Neural cell (in vitro differentiated cells): ENCODE measurements around the gene NOLC1. TPM values are rescaled to one million over a fixed set of nuclear protein-coding genes. Genes with fewer than 3 reads are reported as not detected.

Source experiments
- H2AFZ ChIP-seq: fragments of 200-600, 300-800 bp; sonication (generic), shearing (Covaris generic); 2 replicates; pipeline ENCODE4 v1.6.0; 2014; ENCODE audit warnings: low read depth, mild to moderate bottlenecking, antibody characterized with exemption, low read length, moderate library complexity
- H3F3A ChIP-seq: fragments of 200-600 bp; shearing (Covaris generic); 2 replicates; pipeline ENCODE4 v1.6.1; 2016; ENCODE audit warnings: mild to moderate bottlenecking, moderate library complexity, mixed read lengths, antibody characterized with exemption, low read length; ENCODE audit not compliant: insufficient read depth, poor library complexity, severe bottlenecking
- H3K27ac ChIP-seq: fragments of 200-600, 300-800 bp; sonication (generic), shearing (Covaris generic); 2 replicates; pipeline ENCODE4 v1.5.1; 2014; ENCODE audit warnings: mild to moderate bottlenecking, low read length, moderate library complexity
- H3K27me3 ChIP-seq: fragments of 300-800, 200-600 bp; sonication (generic), shearing (Covaris generic); 2 replicates; pipeline ENCODE4 v1.6.0; 2014; ENCODE audit warnings: mild to moderate bottlenecking, low read depth, low read length, moderate library complexity; ENCODE audit not compliant: insufficient read depth
- H3K36me3 ChIP-seq: fragments of 300-800, 200-600 bp; sonication (generic), shearing (Covaris generic); 2 replicates; pipeline ENCODE4 v1.5.1; 2014; ENCODE audit warnings: mild to moderate bottlenecking, antibody characterized with exemption, low read length, moderate library complexity; ENCODE audit not compliant: insufficient read depth
- H3K4me2 ChIP-seq: fragments of 300-800, 200-600 bp; sonication (generic), shearing (Covaris generic); 2 replicates; pipeline ENCODE4 v1.6.0; 2014; ENCODE audit warnings: mild to moderate bottlenecking, low read length
- H3K4me3 ChIP-seq: fragments of 300-800, 200-600 bp; sonication (generic), shearing (Covaris generic); 2 replicates; pipeline ENCODE4 v1.5.1; 2014; ENCODE audit warnings: mild to moderate bottlenecking, low read length, moderate library complexity
- H3K79me2 ChIP-seq: fragments of 200-600 bp; shearing (Covaris generic); replicated peaks from 2 replicates; pipeline ENCODE4 v1.6.0; 2014; ENCODE audit warnings: mild to moderate bottlenecking, low read length, moderate library complexity; ENCODE audit not compliant: insufficient read depth
- H3K9ac ChIP-seq: fragments of 300-800, 200-600 bp; sonication (generic), shearing (Covaris generic); 2 replicates; pipeline ENCODE4 v1.6.1; 2016; ENCODE audit warnings: mild to moderate bottlenecking, low read length, mixed read lengths
- H3K9me2 ChIP-seq: fragments of 200-600 bp; shearing (Covaris generic); 2 replicates; pipeline ENCODE4 v1.6.1; 2016; ENCODE audit warnings: mild to moderate bottlenecking, low read length, mixed read lengths; ENCODE audit not compliant: insufficient read depth
- H3K9me3 ChIP-seq: fragments of 200-600, 300-800 bp; sonication (generic), shearing (Covaris generic); 2 replicates; pipeline ENCODE4 v1.6.1; 2016; ENCODE audit warnings: mild to moderate bottlenecking, mixed run types, low read length, moderate library complexity, mixed read lengths
- H4K20me1 ChIP-seq: fragments of 200-600 bp; shearing (Covaris generic); 2 replicates; pipeline ENCODE4 v1.6.1; 2016; ENCODE audit warnings: mild to moderate bottlenecking, mixed run types; ENCODE audit not compliant: insufficient read depth
- CTCF ChIP-seq: fragments of 450-650 bp; IDR thresholded peaks from 2 replicates; pipeline ENCODE4 v1.5.1; 2014; ENCODE audit warnings: antibody characterized with exemption, mild to moderate bottlenecking, moderate library complexity; ENCODE audit not compliant: poor library complexity, severe bottlenecking
- EP300 ChIP-seq: fragments of 450-650 bp; conservative IDR thresholded peaks from 2 replicates; pipeline ENCODE4 v1.6.1; 2014; ENCODE audit warnings: antibody characterized with exemption, mild to moderate bottlenecking, moderate library complexity; ENCODE audit not compliant: poor library complexity, severe bottlenecking
- EZH2 ChIP-seq: fragments of 200-600, 300-800 bp; shearing (Covaris generic), sonication (generic); IDR thresholded peaks from 2 replicates; pipeline ENCODE4 v1.6.1; 2014; ENCODE audit warnings: antibody characterized with exemption, low read length, borderline replicate concordance, mild to moderate bottlenecking; ENCODE audit not compliant: insufficient read depth, poor library complexity, severe bottlenecking
- MXI1 ChIP-seq: fragments of 450-650 bp; conservative IDR thresholded peaks from 2 replicates; pipeline ENCODE4 v1.6.1; 2014; ENCODE audit warnings: antibody characterized with exemption, mild to moderate bottlenecking; ENCODE audit not compliant: poor library complexity, severe bottlenecking
- POLR2AphosphoS5 ChIP-seq: IDR thresholded peaks from 2 replicates; pipeline ENCODE4 v1.6.1; 2012
- RAD21 ChIP-seq: fragments of 450-650 bp; conservative IDR thresholded peaks from 2 replicates; pipeline ENCODE4 v1.6.1; 2014; ENCODE audit warnings: antibody characterized with exemption, mild to moderate bottlenecking, moderate library complexity
- REST ChIP-seq: IDR thresholded peaks from 2 replicates; pipeline ENCODE4 v1.6.1; 2012; ENCODE audit warnings: borderline replicate concordance
- SMC3 ChIP-seq: fragments of 450-650 bp; conservative IDR thresholded peaks from 2 replicates; pipeline ENCODE4 v1.6.1; 2014; ENCODE audit warnings: antibody characterized with exemption, mild to moderate bottlenecking, moderate library complexity; ENCODE audit not compliant: poor library complexity
- TAF1 ChIP-seq: IDR thresholded peaks from 2 replicates; pipeline ENCODE4 v1.6.1; 2012; ENCODE audit warnings: low read depth
- polyA plus RNA-seq: library from polyadenylated mRNA; depleted of rRNA; stranded (reverse); fragments of >200 nt; gene quantifications from 2 replicates; pipeline ENCODE4 v1.2.3, GENCODE V29; 2014

NOLC1 gene
- polyA plus RNA-seq, 1 donor from 2014 or later = 36.0 TPM

- peaks cover 18% of the 10 kb centered on the region for H4K20me1 ChIP-seq
- peak overlapping the region; percentile 85 for H3K4me2 ChIP-seq
- peak overlapping the region; percentile 92 for H3K4me3 ChIP-seq
- H3K27me3 ChIP-seq = no peaks in the 10 kb centered on the region
- TF ChIP-seq REST (peak; percentile 76), EP300 (no peak), EZH2 (no peak), SMC3 (no peak), RAD21 (no peak), MXI1 (peak; percentile 31), POLR2AphosphoS5 (peak; percentile 97), TAF1 (peak; percentile 81), CTCF (no peak)
- no peaks in the 10 kb centered on the region for H3K9me3 ChIP-seq
- H2AFZ ChIP-seq = peak overlapping the region; percentile 41
- H3K9me2 ChIP-seq = no peaks in the 10 kb centered on the region
- no peaks in the 10 kb centered on the region for H3F3A ChIP-seq
- peak overlapping the region; percentile 88 for H3K9ac ChIP-seq
- H3K27ac ChIP-seq = peak overlapping the region; percentile 93
- peaks cover 78% of the 10 kb centered on the region for H3K79me2 ChIP-seq
- no peaks in the 10 kb centered on the region for H3K36me3 ChIP-seq
These were observed 37.1 kb upstream of the NOLC1 start for GRCh38 chr10:102114861-102115618.

GRCh38 chr10:102115775-102116174, 36.4 kb upstream of the NOLC1 start:
- no peaks in the 10 kb centered on the region for H3K9me3 ChIP-seq
- peak overlapping the region; percentile 92 for H3K4me3 ChIP-seq
- H3K9me2 ChIP-seq = no peaks in the 10 kb centered on the region
- peak overlapping the region; percentile 85 for H3K4me2 ChIP-seq
- H3K79me2 ChIP-seq = peaks cover 78% of the 10 kb centered on the region
- TF ChIP-seq REST (no peak), TAF1 (no peak), RAD21 (no peak), MXI1 (no peak), CTCF (no peak), EZH2 (no peak), POLR2AphosphoS5 (no peak), SMC3 (no peak), EP300 (no peak)
- H3F3A ChIP-seq = no peaks in the 10 kb centered on the region
- peak overlapping the region; percentile 93 for H3K27ac ChIP-seq
- H4K20me1 ChIP-seq = peaks cover 18% of the 10 kb centered on the region
- H2AFZ ChIP-seq = no peak overlapping the region
- peak overlapping the region; percentile 88 for H3K9ac ChIP-seq
- H3K36me3 ChIP-seq = no peaks in the 10 kb centered on the region
- H3K27me3 ChIP-seq = no peaks in the 10 kb centered on the region
